ENCODE results near the gene MSANTD2.

DNA sequence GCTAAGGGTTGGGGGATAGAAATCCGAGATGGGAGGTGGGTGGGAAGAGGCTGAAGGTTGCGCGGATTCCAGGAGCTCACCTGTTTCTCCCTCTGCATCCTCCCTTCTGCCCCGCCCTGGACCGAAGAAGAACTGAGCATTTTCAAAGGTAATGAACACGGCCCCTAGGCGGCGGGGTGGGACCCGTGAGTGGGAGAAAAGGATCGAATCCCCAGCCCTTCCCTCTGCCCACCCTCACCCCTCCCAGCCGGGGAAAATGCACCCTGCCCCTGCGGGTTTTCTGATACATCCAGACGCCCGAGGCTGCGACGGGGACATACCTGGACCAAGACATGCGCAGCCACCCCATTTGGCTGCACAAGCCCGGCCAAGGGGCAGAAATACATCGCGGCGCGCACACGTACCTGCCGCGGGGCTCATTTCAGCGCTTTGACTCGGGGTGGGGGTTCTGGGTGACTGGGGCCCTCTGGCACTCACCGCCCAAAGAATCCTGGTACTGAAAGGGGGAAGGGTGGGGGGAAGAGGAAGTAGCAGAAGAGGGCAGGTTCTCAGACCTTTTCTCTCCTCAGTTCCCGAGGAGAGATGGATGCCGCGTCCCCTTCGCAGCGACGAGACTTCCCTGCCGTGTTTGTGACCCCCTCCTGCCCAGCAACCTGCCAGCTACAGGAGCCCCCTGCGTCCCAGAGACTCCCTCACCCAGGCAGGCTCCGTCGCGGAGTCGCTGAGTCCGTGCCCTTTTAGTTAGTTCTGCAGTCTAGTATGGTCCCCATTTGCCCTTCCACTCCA lies 54.2 kb downstream of the MSANTD2 start:
- TF ChIP-seq GATA2 (IDR thresholded peaks at IDR 0.05; ENCODE audit: low read depth, low read length) (no peak), GATA3 (IDR thresholded peaks at IDR 0.05; ENCODE audit: low read depth, low read length) (no peak)

Measured in SH-SY5Y (cell line).